Measurements from ENCODE around the gene BBLN. TPM values are rescaled to one million over a fixed set of nuclear protein-coding genes. Genes with fewer than 3 reads are reported as not detected.

Gene BBLN
- total and polyA plus RNA-seq, 2 donors (not counting 1 experiment from before 2014, with no cell fraction given): 44.3 to 148 TPM

GRCh38 chr9:128121924-128122808, 37.9 kb upstream of the BBLN start:
- no peaks in the 10 kb centered on the region for H3K9me3 Mint-ChIP-seq (ENCODE audit: insufficient read depth)
- no peaks in the 10 kb centered on the region for H3K27me3 Mint-ChIP-seq
- Histone ChIP-seq H3K9me3 (ENCODE audit: control extremely low read depth in 1 of 3, control insufficient read depth in 2 of 3, insufficient read depth in 1 of 3, low read length in 2 of 3) (no peaks in the 10 kb centered on the region), H3K27me3 (replicated peaks in 1 of 4; ENCODE audit: control extremely low read depth in 1 of 4, control insufficient read depth in 3 of 4, insufficient read depth in 4 of 4, low read length in 3 of 4) (no peaks in the 10 kb centered on the region), H3K9ac (ENCODE audit: low read length) (no peak overlapping the region), H3K27ac (ENCODE audit: low read length in 2 of 2) (no peak overlapping the region), H3K4me3 (ENCODE audit: control extremely low read depth in 1 of 5, extremely low read depth in 1 of 5, insufficient read depth in 1 of 5, low read depth in 2 of 5, low read length in 4 of 5) (no peak overlapping the region), H2AFZ (ENCODE audit: insufficient read depth, low read depth, low read length, poor library complexity, severe bottlenecking) (no peak overlapping the region), H4K20me1 (ENCODE audit: control insufficient read depth, insufficient read depth, low read length, poor library complexity, severe bottlenecking) (peaks cover 27% of the 10 kb centered on the region), H3K36me3 (replicated peaks in 1 of 2; ENCODE audit: control extremely low read depth in 1 of 2, control insufficient read depth in 1 of 2, extremely low read depth in 1 of 2, insufficient read depth in 2 of 2, low read length in 1 of 2) (peaks cover 0 to 34% of the 10 kb centered on the region in 2 experiments), H3K4me2 (replicated peaks; ENCODE audit: low read depth, low read length, poor library complexity, severe bottlenecking) (no peak overlapping the region), H3K4me1 (ENCODE audit: control insufficient read depth in 2 of 2, insufficient read depth in 2 of 2, low read length in 2 of 2) (peaks cover 27 to 34% of the 10 kb centered on the region in 2 donors), H3K79me2 (ENCODE audit: control insufficient read depth, insufficient read depth, low read length) (peaks cover 34% of the 10 kb centered on the region)
- H3K4me1 Mint-ChIP-seq: peaks cover 30% of the 10 kb centered on the region
- no peak for DNase-seq
- intact Hi-C loops (cut with micrococcal nuclease): loop anchor here (10.0 kb wide), 1 partner anchor 347 kb away; the partner anchor contains the start of gene SH2D3C
- H3K4me3 Mint-ChIP-seq: no peak overlapping the region
- no peak for ATAC-seq (ENCODE audit: low read depth)
- 87% methylated on average over 22 of the region's 27 CpGs for WGBS (ENCODE audit: insufficient coverage)
- POLR2A ChIA-PET: interaction anchor here (0.7 kb wide), 1 partner anchor 327 kb away, joined by 3 read pairs; no protein-coding TSS in a partner anchor
- H3K27ac Mint-ChIP-seq: no peak overlapping the region
- CTCF ChIA-PET: no interaction called here
- TF ChIP-seq EZH2 (IDR thresholded peaks at IDR 0.05; ENCODE audit: borderline replicate concordance, insufficient read depth, low read depth, low read length, poor library complexity, severe bottlenecking): no peak
- TF ChIP-seq CTCF (IDR thresholded peaks at IDR 0.05): no peak

DNA sequence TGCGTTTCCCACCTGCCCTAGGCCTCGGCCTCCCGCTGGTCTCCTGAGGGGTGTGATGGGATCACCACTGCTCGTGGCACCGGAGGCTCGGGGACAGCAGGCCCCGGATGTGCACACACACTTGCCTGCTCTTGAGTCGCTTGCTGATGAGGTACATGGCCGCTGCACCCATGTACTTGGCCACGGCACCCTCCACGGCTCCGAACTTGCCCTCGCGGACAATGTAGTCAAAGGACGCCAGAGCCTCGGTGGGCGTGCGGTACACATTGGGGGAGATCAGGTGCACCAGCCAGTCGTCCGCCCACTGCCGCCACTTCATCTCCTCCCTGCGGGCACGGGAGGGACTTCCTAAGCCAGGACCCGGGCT, 37.3 kb upstream of the BBLN start:
- Histone ChIP-seq H2AFZ (ENCODE audit: insufficient read depth, low read depth, low read length, poor library complexity, severe bottlenecking) (no peak overlapping the region), H4K20me1 (ENCODE audit: control insufficient read depth, insufficient read depth, low read length, poor library complexity, severe bottlenecking) (peaks cover 27% of the 10 kb centered on the region), H3K9me3 (ENCODE audit: control extremely low read depth in 1 of 3, control insufficient read depth in 2 of 3, insufficient read depth in 1 of 3, low read length in 2 of 3) (no peaks in the 10 kb centered on the region), H3K27ac (ENCODE audit: low read length in 2 of 2) (no peak overlapping the region), H3K4me2 (replicated peaks; ENCODE audit: low read depth, low read length, poor library complexity, severe bottlenecking) (no peak overlapping the region), H3K4me1 (ENCODE audit: control insufficient read depth in 2 of 2, insufficient read depth in 2 of 2, low read length in 2 of 2) (peaks cover 21 to 28% of the 10 kb centered on the region in 2 donors), H3K27me3 (replicated peaks in 1 of 4; ENCODE audit: control extremely low read depth in 1 of 4, control insufficient read depth in 3 of 4, insufficient read depth in 4 of 4, low read length in 3 of 4) (no peaks in the 10 kb centered on the region), H3K4me3 (ENCODE audit: control extremely low read depth in 1 of 5, extremely low read depth in 1 of 5, insufficient read depth in 1 of 5, low read depth in 2 of 5, low read length in 4 of 5) (no peak overlapping the region), H3K36me3 (replicated peaks in 1 of 2; ENCODE audit: control extremely low read depth in 1 of 2, control insufficient read depth in 1 of 2, extremely low read depth in 1 of 2, insufficient read depth in 2 of 2, low read length in 1 of 2) (peaks cover 0 to 34% of the 10 kb centered on the region in 2 experiments), H3K79me2 (ENCODE audit: control insufficient read depth, insufficient read depth, low read length) (peaks cover 33% of the 10 kb centered on the region), H3K9ac (ENCODE audit: low read length) (no peak overlapping the region)
- WGBS (ENCODE audit: insufficient coverage): 95% methylated on average over 24 of the region's 24 CpGs
- no peak overlapping the region for H3K27ac Mint-ChIP-seq
- TF ChIP-seq CTCF (IDR thresholded peaks at IDR 0.05): no peak
- ATAC-seq (ENCODE audit: low read depth): no peak
- DNase-seq: no peak
- ChIA-PET CTCF (no interaction called here), POLR2A (no interaction called here)
- no peaks in the 10 kb centered on the region for H3K9me3 Mint-ChIP-seq (ENCODE audit: insufficient read depth)
- no peak overlapping the region for H3K4me3 Mint-ChIP-seq
- peaks cover 25% of the 10 kb centered on the region for H3K4me1 Mint-ChIP-seq
- intact Hi-C loops (cut with micrococcal nuclease): loop anchor here (10.0 kb wide), 1 partner anchor 348 kb away; the partner anchor contains the start of gene SH2D3C
- no peaks in the 10 kb centered on the region for H3K27me3 Mint-ChIP-seq

Data from B cell (primary cell).